RCC 7860 (cell line): Measurements from ENCODE around the gene COPS9.

Experiments
- DNase-seq: peaks from one replicate; pipeline ENCODE4 v3.0.0-alpha.2; 2015; ENCODE audit warnings: low spot score
- FAIRE-seq: peaks from 2 replicates; lab custom pipeline; 2012; peaks lifted over from hg19 to GRCh38; lab: Jason Lieb, UNC

COPS9 gene

GRCh38 chr2:240137596-240138253 lies 1.6 kb upstream of the COPS9 start:
- FAIRE-seq (no peak), DNase-seq (no peak)

- DNase-seq (no peak), FAIRE-seq (no peak)
Observed at GRCh38 chr2:240136671-240137292, 677 bp upstream of the COPS9 start.

GRCh38 chr2:240135706-240136012 lies 446 bp downstream of the COPS9 start:
- no peak for DNase-seq
- FAIRE-seq: no peak

- FAIRE-seq: no peak
- no peak for DNase-seq
Observed at GRCh38 chr2:240134956-240135520, 1.1 kb downstream of the COPS9 start.

- FAIRE-seq (no peak), DNase-seq (no peak)
Observed at GRCh38 chr2:240134466-240134865, 1.6 kb downstream of the COPS9 start.

GRCh38 chr2:240133401-240133800 lies 2.7 kb downstream of the COPS9 start:
- no peak for FAIRE-seq

GRCh38 chr2:240132651-240132980 lies 3.5 kb downstream of the COPS9 start:
- FAIRE-seq (no peak), DNase-seq (no peak)

More at GRCh38 chr2:240133401-240133800, 2.7 kb downstream of the COPS9 start:
- DNase-seq: no peak

- DNase-seq (no peak), FAIRE-seq (no peak)
Observed at GRCh38 chr2:240131941-240132650, 4.0 kb downstream of the COPS9 start.

GRCh38 chr2:240131296-240131695 lies 4.8 kb downstream of the COPS9 start:
- DNase-seq: no peak
- no peak for FAIRE-seq

- no peak for FAIRE-seq
Observed at GRCh38 chr2:240130393-240131195, 5.5 kb downstream of the COPS9 start.

GRCh38 chr2:240129731-240130392 lies 6.2 kb downstream of the COPS9 start:
- FAIRE-seq (no peak), DNase-seq (no peak)

More at GRCh38 chr2:240130393-240131195, 5.5 kb downstream of the COPS9 start:
- no peak for DNase-seq

GRCh38 chr2:240129311-240129710 lies 6.8 kb downstream of the COPS9 start:
- DNase-seq: no peak
- FAIRE-seq: no peak

GRCh38 chr2:240128608-240129145 lies 7.4 kb downstream of the COPS9 start:
- DNase-seq: no peak
- FAIRE-seq: no peak

GRCh38 chr2:240127911-240128607 lies 8.0 kb downstream of the COPS9 start:
- FAIRE-seq: no peak
- DNase-seq: no peak

- FAIRE-seq (no peak), DNase-seq (no peak)
Observed at GRCh38 chr2:240127191-240127750, 8.8 kb downstream of the COPS9 start.

GRCh38 chr2:240126731-240127130 lies 9.4 kb downstream of the COPS9 start:
- no peak for FAIRE-seq
- DNase-seq: no peak

- DNase-seq (no peak), FAIRE-seq (no peak)
Observed at GRCh38 chr2:240125742-240126141, 10.4 kb downstream of the COPS9 start.

GRCh38 chr2:240124651-240125030 lies 11.5 kb downstream of the COPS9 start:
- FAIRE-seq (no peak), DNase-seq (no peak)

- FAIRE-seq (no peak), DNase-seq (no peak)
Observed at GRCh38 chr2:240123821-240124650, 12.1 kb downstream of the COPS9 start.
